Stimulated activated CD8-positive, alpha-beta memory T cell treated with anti-CD3 and anti-CD28 coated beads, Interleukin-15, amount 100 ng/mL, for 4 hours (primary cell): Measurements from ENCODE around the gene GDF11.
A peak's percentile ranks its signal among the peaks of the same experiment; 100 is the strongest.

Experiments used
- DNase-seq, 2 donors: peaks; one replicate each; pipeline ENCODE4 v3.0.0-alpha.2; 2020; ENCODE audit warnings: low read depth in 2 of 2

GDF11 gene

DNA sequence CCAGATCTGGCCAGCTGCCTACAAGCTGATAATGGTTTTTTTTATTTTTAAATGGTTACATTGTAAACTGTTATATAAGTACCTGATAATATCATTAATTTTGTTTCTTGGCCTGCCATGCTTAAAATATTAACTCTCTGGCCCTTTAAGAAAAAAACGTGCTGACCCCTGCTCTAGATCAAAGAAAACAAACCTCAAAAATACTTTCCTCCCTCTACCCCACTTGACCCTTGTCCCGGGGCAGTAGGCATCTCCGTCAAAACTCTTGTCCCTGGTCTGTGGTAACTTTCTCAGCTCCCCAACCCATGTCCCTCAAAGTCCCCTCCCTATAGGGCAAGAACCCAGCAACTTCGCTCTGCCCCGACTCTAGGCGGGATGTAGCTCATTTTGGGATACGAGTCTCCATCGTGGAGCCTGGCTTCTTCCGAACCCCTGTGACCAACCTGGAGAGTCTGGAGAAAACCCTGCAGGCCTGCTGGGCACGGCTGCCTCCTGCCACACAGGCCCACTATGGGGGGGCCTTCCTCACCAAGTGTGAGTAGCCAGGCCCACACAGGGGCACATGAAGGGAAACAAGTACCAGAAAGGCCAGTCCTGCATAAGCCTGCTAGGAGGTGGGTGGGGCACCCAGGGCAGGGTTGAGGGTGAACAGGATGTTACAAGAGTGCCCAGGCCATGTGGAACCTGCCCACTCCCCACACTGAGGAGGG lies 19.3 kb upstream of the GDF11 start:
- no peak for DNase-seq

DNA sequence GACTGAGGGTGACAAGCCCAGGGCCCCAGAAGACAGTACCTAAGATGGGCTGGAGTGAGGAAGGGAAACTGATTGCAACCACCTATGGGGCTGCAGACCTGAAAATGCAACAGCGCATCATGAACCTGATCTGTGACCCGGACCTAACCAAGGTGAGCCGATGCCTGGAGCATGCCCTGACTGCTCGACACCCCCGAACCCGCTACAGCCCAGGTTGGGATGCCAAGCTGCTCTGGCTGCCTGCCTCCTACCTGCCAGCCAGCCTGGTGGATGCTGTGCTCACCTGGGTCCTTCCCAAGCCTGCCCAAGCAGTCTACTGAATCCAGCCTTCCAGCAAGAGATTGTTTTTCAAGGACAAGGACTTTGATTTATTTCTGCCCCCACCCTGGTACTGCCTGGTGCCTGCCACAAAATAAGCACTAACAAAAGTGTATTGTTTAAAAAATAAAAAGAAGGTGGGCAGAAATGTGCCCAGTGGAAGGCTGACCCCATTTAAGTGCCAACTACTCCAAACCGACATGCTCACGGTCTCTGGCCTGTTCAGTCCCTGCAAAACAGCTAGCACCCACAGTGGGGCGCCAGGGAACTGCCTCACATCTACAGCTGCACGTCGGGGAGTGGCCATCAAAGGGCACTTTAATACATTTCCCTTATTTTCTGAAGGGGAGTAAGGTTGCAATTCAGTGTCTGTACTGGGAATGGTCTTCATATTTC lies 18.5 kb upstream of the GDF11 start:
- no peak for DNase-seq

DNA sequence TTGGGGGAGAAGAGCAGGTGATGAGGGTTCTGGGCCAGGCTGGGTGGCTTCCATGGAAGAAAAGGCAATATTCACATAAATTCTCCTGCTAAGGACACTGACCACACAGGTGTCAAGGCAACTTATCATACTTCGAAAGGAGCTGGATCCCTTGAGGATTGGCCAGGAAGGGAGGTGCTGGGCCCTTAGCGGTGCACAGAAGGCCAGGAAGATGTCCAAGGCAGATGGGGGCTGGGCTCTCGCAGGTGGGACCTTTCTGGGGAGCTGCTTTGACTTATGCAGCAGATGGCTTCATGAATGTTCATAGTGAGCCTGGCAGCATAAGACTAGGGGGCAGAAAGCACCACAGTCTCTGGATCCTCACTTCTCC lies 18.0 kb upstream of the GDF11 start:
- DNase-seq, result no peak

DNA sequence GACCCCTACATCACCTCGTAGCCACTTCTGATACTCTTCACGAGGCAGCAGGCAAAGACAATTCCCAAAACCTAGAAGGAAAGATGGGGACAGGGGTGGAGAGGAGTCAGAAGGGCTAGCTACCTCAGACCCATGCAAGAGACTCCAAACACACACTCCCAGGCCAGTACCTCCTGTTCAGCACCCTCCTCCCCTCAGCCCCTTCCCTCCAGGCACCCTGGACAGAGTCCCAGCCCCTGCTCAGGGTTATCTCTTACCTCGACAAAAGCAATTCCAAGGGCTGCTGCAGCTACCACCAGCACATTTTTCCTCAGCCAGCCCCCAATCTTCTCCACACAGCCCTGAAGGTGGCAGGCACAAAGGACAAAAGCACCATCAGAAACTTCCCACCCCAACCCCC lies 17.4 kb upstream of the GDF11 start:
- DNase-seq, result no peak

DNA sequence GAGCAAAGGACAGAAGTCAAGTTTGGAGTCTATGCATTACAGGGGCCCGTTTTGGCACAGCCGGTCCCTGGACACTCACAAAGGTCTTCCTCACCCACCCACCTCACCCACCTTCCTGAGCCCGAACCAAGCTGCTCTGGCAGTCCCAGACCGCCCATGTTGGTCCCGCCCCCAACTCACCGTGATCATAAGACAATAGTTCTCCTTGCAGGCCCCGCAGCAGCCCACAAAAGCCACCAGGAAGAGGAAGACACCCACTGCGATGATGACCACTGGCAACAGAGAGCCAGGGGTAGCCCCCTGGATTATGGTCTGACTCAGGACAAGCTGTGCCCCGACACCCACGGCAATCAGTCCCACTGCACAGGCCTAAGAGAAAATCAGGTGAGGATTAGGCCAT lies 16.0 kb upstream of the GDF11 start:
- DNase-seq, result no peak

DNA sequence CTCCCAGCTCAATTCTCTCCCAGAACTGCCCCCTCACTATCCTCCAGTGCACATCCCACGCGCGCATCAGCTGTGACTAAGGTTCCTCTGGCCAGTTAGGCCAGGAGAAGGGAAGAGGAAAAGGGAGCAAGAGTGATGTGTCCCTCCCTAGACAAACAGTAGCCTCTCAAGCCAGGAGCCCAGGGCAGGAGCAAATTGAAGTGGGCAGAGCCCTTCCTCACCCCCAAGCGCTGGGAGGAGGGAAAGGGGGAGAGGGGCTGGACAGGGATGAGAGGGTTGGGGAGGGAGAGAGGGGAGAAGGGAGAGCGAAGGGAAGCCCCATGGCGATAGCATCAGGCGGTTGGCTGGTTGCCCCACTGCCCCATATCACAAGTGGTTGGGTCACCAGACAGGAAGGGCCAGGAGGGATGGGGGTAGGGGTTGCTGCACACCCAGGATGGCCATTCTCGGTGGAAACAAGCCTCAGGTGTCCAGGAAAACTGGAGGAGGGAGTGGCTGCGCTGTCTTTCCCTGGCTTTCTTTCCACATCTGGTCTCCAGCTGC lies 15.2 kb upstream of the GDF11 start:
- no peak for DNase-seq

DNA sequence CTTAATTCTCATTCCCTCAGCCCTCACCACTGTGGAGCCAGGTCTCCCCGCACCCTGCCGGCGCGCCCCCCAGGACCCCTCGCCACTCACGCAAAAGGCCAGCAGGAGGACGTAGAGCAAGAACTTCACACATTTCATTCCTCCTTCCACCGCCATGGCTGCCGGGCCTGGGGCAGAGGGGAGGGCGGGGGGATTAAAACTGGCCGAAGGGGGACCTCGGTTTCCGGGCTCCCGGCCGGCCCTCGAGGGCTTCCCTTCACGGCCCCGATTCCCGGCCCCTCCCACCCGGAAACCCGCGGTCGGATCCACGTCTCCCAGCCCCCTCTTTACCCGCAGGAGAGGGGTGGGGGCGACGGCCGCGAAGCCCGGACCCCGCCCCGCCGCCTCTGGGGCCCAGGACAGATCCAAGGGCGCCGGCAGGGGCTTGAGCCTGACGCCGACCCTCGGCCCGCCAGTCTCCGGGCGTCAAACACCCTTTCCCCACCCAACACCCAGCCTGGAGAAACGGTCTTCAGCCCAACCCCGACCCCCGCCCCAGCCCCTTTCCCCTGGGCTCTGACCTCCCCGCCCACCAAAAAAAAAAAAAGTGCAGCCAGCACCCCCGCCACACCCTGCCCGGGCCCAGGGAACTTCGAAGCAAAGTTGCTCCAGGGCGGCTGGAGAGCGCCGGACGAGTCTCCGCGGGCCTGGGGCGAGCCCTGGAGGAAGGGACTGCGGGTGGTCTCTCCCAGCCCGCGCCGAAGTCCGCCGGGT lies 14.6 kb upstream of the GDF11 start:
- DNase-seq, result no peak

DNA sequence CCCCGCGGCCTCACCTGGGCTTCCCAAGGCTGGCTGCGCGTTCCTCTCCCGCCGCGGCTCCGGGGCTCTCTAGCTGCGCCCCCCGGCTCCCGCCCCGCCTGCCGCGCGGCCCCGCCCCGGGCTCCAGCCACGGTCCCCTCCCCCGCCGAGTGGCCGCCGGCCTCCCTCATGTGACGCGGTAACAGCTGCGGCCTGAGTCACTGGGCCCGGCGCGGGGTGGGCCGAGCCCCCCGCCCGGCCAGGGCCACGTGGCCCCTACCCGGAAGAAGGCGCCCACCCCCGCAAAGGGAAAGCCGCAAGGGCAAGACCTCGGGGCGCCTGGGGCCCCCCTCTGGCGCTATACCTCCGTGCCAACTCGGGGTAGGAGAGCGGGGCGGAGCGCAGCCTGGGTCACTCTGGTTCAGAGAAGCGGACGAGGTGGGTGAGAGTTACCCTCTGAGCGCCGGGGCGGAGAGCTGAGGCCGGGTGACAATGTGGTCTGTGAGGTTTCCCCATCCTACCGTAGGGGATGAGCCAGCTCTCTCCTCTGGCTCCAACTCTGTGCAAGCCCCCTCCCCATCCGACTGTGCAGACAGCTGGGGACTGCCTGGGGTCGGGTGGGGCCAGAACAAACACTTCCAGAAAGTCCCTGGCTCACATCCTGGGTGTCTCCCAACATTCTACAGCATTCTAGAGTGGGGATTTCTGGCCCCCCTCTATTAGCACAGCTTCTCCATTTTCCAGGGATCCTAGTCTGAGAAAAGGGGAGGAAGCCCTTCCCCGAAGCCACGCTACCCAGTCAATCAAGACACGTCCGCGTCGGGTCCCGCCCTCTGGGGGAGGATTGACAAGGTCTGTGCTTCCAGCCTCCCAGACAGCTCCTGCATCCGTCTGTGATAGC lies 13.7 kb upstream of the GDF11 start, which contains the start of gene CD63:
CD63 (minus strand) TSS at position 71 of the 880 bp plus-strand sequence. CDS start 668 bp downstream, outside the sequence.
- DNase-seq, result peak; percentile 65 to 72

DNA sequence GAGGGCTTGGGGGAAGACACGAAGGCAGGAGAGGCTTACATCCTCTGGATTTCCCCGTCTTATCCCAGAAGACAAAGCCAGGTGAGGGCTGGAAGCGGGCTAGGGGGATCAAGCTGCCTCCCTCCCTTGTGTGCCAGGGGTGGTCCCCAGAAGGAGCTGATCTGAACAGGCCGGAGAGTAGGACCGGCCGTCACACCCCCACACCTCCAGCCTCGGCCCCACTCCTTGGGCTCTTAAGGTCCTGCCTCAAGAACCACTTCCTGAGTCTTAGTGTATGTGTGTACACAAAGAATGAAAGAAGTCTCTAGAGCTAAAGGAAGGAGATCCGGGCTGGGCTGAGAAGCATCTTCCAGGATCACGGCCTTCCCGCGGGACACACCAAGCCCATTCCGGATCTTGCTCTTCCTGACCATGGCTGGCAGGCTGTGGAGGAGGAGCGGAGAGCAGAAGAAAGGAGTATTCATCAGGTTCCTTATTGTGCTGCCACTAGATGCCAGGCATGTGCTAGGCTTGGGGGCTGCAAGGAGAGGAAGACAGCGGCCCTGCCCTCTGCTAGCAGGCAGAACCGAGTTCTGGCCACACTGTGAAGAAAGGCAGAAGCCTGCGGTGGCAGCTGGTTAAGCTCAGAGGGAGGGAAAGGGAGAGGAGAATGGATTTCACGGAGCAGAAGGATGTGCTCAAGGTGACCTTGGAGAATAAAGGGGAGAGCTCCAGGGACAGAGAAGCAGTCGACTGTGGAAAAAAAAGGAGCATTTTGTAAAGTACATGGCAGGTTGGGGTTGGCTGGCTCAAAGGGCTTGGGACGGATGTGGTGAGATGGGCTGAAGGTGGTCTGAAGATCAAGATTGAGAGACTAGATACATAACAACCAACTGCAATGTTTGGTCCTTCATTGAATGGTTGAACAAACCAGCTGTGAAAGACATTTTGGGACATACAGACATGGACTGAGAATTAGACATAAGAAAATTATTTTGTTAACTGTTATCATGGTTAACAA lies 12.8 kb upstream of the GDF11 start:
- DNase-seq, result no peak

DNA sequence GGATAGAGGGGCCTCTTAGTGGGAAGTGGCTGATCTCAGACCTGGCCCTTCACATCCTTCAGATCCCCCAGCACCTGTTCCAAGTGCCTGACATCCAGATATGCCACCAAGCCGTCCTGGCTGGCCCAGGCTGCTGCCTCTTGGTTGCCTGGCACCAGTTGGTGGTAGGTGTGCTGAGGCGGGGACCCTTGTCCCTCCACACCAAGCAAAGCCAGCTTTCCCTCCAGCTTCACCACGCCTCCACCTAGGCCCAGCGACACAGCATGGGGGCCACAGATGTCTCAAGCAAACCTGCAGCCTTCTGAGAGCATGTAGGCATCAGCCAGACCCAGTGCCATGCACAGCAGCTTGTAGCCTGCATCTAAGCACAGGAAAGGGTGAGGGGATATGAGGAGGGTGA lies 10.6 kb upstream of the GDF11 start:
- no peak for DNase-seq

DNA sequence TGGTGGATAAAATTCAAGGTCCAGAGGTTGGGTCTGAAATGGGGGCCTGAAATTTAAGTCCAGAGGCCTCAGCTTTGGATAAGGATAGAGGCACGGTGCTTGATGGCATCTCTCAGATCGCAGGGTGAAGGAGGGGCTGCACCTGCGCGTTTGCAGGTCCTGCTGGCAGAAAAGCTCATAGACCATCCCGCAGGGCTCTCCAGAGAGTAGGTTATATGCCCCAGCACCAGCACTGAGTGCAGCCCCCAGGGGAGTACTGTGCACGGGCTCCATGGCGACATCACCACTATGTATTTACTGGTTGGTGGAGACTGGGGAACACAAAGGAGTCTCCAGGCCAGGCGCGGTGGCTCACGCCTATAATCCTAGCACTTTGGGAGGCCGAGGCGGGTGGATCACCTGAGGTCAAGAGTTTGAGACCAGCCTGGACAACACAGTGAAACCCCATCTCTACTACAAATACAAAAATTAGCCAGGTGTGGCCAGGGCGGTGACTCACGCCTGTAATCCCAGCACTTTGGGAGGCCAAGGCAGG lies 9.8 kb upstream of the GDF11 start:
- DNase-seq, result no peak

DNA sequence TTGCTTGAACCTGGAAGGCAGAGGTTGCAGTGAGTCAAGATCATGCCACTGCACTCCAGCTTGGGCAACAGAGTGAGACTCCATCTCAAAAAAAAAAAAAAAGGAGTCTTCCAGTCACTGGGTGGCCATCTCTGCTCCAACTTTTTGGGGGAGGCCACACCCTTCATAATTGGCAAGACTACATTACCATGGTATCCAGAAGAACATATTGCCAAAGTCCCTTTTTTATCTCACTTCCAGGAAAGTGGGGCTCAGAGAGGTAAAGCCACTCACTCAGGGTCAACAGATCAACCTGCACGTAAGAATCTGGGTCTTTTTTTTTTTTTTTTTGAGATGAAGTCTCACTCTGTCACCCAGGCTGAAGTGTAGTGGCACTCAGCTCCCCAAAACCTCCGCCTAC lies 9.1 kb upstream of the GDF11 start:
- no peak for DNase-seq

DNA sequence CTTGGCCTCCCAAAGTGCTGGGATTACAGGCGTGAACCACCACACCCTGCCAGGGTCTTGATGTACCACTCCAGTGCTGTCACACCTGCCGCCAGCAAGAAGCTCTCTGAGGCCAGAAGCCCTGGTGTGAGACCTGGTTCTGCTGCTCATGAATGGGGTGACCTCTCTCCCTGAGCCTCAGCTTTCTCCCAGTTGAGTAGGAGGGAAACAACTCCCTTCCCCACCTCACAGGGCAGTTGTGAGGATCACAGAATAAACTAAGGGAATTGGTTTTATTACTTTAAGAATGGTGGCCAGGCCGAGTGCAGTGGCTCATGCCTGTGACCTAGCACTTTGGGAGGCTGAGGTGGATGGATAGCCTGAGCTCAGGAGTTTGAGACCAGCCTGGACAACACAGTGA lies 8.3 kb upstream of the GDF11 start:
- DNase-seq, result no peak

DNA sequence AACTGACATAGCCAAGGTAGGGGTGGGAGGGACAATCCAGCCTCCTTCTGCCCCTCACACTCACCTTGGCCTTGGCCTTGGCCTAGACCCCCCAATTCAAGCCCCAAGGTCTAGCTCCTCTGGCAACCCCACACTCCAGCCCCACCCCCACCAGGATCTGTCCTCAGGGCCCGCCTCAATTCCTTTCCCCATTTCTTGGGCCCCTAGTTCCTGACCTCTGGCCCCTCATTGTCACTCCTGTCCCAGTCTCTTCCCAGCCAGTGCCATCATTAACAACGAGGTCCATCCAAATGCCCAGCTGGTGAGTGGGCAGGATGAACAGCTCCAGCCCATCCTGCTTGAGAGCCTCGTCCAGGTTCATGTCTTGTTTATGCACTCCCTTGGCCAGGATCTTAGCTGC lies 6.8 kb upstream of the GDF11 start:
- DNase-seq, result no peak

DNA sequence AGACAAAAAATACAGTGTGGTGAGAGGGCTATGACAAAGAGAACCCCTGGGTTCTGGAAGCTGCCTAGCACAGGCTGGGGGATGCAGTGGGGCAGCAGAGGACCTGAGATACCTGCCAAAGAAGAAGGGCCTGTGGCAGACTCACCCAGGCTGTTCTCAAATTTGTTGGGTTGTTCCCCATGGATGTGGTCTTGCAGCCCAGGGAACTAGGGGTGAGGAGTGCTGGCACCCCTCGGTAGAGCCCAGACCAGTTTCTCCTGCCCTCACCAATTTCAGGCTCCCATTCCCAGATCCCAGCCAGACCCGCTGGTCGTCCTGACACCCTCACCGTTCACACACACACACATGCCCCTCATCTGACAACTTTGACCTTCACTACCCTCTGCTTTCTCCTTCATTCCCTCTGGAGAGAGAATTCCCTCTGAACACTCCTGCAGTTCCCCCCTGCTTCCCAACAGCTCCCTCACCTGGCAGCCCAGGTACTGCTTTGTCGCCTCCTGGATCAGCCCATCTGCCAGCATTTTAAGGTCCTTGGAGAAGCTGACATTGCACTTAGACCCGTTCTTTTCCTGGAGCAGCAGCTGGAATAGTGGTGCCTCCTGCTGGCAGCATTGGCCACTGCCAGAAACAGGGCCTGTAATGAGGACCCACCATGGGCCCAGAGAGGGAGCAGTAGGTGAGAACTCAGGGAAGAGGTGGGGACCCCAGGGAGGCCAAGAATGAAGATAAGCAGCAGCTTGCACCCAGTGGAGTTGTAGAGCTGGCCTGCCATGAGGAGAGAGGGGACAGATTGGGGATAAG lies 5.9 kb upstream of the GDF11 start:
- DNase-seq, result no peak

DNA sequence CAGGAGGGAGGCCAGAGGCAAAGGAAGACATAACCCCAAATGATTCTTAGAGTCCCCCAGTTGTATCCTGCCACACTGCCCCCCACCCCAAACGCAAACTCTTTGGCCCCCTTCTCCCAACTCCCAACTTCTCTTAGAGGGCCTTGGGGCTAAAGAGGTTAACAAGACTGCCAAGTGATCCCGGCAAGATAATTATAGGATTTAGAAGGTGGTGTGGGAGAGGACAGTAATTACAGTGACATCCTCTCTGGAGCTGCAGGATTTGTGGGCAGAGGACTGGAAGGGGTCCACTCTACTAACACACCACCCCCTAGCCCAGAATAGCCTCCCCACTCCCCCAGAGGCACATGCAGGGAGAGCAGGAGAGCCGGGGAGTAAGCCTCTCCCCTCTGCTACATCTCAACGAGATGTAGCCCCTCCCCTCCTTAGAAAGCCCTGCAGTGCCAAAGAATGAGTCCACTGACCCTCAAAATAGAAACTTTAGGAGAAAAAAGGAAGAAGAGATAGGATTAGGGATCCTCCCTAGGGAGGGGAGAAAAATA lies 5.3 kb upstream of the GDF11 start:
- DNase-seq, result no peak

DNA sequence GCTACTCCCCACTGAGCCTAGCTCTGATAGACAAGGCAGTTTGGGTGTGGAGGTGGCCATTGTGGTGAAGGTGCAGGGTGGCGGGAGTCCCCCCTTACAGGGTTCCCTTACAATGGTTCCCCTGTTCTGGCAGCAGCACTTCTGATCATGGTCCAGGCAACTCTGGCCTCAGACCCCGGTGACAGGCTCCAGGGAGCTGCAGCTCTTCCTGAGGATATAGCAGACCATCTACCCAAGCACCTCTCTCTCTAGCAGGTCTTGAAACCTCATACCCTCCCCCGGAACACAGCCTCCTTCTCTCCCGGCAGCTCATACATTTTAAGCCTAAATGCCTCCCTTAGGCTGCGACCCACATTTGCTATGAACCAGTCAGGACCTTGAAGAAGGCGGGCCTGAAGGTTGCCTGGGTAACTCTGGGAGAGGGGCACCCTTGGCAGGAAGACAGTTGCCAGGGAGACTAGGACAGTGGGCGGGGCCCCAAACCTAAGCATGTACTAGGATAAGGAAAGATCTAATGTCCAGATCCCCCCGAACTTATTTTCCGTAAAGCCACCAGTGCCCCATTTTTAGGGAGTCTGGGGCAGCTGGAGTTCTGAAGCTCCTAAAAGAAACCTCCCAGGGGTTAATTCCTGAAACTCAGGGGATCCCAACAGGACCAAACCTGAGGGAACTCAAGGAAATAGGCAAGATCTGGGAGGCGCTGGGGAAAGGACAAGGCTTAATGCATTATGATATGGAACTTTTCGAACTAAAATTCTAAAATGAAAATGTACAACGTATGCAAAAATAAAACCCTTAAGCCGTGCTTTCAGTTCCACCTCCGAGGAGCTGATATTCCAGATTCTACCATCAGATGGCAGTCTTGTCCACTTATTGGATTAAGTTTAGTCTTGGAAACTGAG lies 4.5 kb upstream of the GDF11 start:
- DNase-seq, result peak in 1 of 2 donors; percentile 61

DNA sequence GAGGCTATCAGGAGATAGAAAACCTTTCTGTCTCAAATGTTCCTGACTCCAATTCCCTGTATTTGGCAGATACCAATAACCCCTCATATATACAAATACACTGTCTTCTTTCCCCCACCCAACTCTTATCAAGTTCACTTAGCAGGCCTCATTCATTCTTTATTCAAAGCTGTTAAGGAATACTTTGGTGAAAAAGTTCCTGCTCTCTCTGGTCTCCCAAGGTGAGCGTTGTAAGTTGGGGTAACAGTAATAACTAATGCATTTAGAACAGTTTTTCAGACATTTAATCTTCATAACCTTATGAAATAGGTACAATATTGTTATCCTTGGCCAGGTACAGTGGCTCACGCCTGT lies 3.9 kb upstream of the GDF11 start:
- DNase-seq, result no peak
